Urothelium cell line (cell line): ENCODE results near the gene PPP1R12B.
"Not testable (repeated sequence)": the region's sequence is repeated elsewhere in the genome, so short reads cannot be mapped to it uniquely, and the experiment has no call there.

Source experiments
- DNase-seq: peaks from one replicate; pipeline ENCODE4 v3.0.0; 2011; ENCODE audit warnings: low spot score, mixed read lengths
- FAIRE-seq: peaks from 2 replicates; lab custom pipeline; 2011; peaks lifted over from hg19 to GRCh38; lab: Jason Lieb, UNC

The PPP1R12B gene

DNA sequence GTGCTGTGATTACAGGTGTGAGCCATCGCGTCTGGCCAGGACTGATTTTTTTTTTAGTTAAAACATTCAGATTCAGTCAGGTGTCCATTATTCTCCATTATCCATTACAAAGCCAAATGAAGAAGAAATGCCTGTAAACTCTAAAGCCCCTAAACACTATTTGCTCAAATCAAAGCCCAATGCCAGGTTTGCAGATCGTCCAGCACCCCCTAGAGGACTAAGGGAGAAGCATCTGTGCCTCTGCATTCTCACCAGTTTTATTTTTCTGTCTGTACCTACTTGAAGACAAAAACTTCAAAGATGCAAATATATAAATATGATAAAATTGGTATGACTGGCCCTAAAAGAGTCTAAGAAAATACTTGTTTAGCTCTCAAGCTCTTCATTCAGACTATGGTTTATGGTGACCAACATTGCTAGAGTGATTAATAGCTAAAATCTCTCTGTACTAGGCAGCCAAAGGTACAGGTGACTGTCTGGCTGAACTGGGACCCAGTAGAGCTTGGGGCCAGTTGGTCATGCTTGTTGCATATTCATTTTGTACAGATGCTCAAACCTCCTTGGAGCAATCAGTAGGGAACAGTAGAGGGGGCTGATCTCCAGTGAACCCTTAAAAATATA is 223.3 kb downstream of the PPP1R12B start:
- no peak for FAIRE-seq
- no peak for DNase-seq

DNA sequence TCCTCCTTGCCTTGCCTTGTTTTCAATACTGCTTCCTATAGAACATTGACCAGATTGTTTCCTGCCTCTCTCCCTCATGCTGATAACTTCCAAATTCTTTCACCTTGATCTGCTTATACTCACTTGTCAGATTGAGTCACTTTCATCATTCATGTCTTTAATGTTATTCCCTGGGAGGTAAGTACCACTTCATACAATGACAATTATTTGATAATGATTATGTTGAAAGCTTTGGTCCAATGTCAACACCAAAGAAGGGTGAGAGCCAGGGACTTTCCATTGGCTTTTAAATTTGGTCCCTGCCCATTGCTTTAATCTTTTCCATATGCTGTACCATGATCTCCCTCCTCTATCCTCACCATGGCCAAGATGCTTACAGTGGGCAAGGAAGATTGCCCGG is 224.4 kb downstream of the PPP1R12B start:
- FAIRE-seq, result no peak
- no peak for DNase-seq

DNA sequence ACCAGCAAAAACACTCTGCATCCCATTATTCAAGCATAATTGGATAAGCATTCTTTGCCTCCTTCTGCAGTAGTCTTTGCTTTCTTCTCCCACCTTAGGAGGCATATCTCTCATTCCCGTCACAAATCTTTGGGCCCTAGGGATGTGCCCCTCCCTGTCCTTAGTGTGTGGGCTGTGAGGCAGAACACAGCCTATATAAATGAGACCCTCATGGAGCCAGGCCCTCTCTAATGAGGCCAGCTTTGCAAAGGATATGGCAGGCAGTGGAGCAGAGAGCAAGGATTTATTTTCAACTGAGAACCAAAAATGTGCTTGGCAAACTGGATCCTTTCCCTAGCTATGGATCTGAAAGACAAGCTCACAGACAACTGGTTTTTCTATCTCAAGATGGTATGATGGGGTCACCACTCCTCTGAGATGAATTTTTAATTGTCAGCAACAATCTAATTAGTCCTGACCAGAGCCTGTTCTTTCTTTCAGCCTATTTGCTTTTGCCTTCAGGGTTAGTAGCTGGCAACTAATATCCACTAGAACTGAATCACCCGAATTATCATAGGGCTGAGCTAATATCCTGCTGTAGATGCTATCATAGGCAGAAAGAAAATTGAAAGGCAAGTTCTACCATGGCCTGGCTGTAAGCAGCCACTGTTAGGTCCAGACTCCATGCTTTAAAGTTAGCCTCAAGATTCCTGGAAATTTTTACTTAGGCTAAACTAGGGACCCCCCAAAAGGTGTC is 227.6 kb downstream of the PPP1R12B start:
- FAIRE-seq (no peak), DNase-seq (no peak)

DNA sequence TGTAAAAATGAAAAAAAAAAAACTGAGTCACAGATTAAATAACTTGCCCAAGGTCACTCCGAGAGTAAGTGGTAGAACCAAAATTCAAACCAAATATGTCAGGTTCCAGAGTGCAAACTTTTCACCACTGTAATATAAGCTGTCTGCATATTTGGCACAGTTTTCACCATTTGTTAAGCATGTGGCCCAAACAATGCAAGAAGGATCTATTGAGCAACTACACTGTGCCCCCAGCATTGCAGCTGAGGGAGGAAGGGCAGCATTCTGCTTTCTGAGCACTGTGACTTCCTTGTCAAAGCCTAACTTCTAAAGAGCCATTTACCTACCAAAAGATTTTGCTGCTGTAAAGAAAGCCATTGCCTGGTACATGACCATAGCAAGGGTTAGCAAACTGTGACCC is 228.3 kb downstream of the PPP1R12B start:
- DNase-seq (no peak), FAIRE-seq (no peak)

DNA sequence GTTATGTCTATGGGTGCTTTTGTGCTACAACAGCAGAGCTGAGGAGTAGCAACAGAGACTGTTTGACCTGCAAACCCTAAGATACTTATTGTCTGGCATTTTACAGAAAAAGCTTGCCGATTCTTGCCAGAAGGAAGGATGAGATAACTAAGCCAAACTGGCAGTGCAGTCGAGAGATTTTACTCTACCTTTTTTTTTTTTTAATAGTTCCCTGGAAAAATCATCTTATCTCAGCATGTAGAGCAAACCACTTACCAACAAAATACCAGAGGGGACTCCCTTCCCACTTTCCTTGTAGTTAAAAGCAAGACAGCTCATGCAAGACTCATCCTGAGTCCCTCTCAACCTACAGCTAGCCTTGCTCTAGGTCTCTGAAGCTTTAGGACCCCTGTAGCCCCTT is 228.9 kb downstream of the PPP1R12B start:
- no peak for FAIRE-seq
- DNase-seq, result no peak

DNA sequence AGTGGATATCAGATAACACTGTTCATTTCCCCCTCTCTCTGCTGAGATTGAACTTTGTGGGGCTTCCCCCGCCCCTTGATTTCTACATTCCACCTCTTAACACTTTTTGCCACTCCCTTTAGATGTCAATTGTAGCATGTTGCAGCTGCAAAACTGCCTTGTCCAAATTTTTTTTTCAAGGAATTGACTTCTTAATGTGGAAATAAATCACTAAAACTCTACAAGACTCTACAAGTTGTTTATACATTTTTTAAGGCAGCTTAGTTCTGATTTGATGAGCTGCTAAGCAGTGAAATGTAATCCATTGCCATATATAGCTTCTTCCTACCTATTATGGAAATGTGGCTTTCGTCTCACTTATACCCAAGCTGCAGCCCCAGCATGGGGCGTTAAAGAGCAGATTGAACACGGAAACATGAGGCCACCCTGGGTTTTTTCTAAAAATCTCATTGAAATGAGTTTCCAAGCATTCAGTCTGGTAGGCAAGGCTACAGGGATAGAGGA is 229.6 kb downstream of the PPP1R12B start:
- DNase-seq, result no peak

DNA sequence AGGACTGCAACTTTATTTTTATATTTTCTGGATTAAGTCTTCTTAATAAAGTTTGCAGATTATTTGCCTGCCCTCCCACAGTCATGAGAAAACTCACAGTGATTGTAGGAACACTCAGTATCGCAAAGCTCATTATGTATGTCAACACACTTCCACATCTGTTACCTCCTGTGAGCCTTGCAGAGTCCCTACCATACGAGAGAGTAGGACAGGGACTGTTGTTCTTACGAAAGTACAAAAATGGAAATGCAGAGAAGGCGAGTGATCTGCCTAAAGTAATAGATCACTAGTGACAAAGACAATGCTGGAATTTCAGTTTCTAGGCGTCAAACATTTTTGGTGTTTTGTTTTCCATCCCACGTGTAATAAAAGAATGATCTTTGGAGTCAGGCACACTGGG is 230.1 kb downstream of the PPP1R12B start:
- no peak for DNase-seq
- FAIRE-seq, result no peak

More for the DNA sequence above, 229.6 kb downstream of the PPP1R12B start:
- no peak for FAIRE-seq

DNA sequence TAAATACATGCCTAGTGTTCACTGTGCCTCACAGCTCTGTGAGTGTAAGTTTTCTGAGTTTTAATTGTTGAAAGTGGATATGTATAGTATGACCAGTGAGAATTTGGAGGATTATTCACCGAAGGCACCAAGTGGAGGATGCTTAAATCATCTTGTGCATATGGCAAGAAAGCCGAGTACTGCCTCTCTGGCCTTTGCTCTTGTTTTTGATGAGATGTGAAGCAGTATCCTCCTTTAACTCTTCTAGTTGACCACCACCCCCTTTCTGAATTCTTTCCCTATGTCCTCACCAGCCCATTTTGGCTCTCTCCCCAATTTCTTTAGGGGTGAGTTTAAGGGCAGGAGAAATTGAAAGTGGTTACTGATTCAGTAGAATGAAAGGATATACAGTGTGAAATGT is 231.3 kb downstream of the PPP1R12B start:
- DNase-seq (no peak), FAIRE-seq (no peak)

DNA sequence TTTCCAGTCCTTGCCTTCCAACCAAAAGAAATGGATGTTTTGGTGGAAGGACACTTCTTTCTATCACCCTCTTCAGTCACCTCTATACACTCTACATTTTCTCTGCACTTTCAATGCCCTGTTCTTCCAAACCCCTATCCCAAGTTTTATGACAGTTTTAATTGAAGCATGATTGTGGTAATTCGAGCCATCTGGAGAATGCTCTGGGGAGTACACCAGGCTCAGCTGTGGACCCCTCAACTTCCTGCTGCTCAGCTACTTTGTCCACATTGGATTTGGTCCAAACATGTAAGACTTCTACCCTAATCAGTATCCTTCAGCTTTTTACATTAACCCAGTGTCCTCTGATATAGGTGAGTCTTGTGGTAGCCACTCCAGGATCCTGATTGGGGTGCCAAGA is 232.1 kb downstream of the PPP1R12B start:
- FAIRE-seq (no peak), DNase-seq (no peak)

DNA sequence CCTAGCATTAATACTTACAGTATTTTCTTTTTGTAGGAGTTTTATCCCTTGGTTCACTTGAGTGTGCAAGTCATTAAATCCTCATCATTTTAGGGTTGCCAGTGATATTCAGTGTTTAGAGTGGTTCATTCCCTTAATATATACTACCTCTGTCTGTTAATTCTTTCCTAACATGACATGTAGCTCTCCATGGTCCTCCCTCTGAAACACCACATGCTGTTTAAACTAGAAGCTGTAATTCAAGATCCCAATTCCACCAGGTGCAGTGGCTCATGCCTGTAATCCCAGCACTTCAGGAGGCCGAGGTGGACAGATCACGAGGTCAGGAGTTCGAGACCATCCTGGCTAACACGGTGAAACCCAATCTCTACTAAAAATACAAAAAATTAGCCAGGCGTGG is 233.9 kb downstream of the PPP1R12B start:
- FAIRE-seq, DNase-seq: not testable (repeated sequence)

DNA sequence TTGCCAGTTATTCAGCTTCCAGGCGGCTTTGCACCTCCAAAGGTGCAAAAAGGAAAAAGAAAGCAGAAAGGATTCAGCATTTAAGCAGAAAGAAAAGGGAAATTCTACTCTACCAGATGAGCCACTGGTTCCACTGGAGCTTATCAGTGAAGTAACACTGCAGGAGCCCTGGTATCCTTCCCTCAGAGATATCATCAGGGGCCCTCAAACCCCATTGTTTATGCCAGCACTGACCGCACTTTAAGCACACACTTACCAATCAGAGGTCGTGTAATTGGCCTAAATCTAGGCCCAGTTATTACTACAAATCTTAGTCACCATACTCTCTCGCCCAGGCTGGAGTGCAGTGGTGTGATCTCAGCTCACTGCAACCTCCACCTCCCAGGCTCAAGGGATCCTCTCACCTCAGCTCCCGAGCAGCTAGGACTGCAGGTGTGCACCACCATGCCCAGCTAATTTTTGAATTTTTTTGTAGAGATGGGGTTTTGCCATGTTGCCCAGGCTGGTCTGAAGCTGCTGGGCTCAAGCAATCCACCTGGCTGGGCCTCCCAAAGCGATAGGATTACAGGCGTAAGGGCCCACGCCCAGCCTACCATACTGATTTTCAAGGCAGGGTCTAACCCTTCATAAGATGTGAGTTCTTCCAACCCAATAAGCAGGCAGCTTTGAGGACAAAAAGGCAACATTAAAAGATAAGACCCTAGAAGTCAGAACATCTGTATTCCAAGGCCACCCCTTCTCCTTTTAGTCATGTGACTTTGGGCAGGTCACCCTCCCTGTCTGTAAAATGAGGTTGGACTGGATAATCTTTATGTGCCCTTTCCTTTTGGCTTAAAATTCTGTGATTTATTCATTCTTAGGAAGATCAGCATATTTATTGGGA is 236.4 kb downstream of the PPP1R12B start:
- DNase-seq, result no peak
- FAIRE-seq, result no peak

DNA sequence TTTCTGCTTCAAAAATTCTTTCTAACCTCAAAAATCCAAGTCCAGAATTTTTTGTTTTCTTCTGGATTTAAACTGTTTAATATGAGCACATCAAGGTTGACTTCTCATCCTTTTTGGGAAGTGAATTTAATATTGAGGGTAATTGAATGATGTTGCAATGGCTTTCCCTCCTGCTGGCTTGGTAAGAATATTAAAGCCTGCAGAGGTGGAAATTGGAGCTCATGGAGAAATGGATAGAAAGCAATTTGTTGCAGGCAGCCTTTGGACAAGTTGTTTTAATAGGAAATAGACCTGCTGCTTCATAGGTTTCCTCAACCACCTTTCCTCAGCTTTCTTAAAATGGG is 237.1 kb downstream of the PPP1R12B start:
- FAIRE-seq, result no peak

DNA sequence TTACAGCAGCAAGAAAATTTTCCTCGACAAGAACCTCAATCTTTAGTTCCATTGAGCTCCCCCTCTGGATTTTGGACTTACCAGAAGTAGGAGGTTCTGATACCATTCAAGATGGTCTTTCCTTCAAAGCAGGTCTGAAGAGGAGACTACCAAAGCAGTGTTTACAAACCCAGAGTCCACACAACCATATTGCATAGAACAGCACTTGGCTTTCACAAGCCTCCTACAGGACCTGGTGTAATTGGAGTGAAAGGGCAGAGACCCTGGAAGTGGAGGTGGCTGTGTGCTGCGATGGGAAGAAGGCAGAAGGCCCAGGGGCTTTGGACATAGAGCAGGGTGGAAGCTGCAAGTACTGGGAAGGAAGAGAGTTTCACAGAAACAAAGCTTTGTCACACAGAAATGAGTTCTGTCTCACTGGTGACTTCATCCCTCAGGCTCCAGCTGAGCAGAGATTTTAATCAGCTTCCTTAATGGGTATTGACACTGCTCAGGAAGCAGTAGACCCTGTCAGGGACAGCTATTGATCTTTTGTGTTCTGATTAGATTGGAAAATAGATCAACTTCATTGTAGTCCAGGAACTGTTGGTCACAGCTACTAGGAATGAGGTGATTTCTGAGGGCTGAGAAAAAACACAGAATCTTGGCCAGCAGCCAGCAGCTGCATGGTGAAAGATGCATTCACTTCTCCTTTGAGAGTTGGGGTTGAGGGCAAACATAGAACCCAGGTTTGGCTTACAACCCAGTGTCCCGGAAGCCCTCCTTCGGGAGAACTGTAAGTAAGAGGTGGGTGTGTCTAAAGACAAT is 237.7 kb downstream of the PPP1R12B start:
- DNase-seq (no peak), FAIRE-seq (no peak)

More for the DNA sequence above, 237.1 kb downstream of the PPP1R12B start:
- no peak for DNase-seq

DNA sequence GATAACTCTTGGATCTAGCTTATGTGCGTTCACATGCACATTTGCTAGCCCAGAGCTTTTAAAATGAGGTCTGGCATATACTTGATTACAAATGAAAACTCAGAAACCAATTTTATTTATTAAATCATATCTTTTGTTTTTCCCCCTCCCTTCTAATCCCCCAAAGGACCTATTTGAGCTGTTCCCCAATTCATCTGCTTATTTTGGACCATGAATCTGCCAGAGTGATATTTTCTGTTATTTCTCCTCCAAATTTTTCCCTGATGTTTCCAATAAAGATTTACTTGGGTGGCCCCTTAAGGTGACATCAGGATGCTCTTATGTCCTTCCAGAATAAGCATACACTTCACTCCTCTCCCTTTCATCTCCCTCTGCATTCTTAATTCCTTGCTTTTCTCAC is 238.4 kb downstream of the PPP1R12B start:
- FAIRE-seq, result no peak
- no peak for DNase-seq

DNA sequence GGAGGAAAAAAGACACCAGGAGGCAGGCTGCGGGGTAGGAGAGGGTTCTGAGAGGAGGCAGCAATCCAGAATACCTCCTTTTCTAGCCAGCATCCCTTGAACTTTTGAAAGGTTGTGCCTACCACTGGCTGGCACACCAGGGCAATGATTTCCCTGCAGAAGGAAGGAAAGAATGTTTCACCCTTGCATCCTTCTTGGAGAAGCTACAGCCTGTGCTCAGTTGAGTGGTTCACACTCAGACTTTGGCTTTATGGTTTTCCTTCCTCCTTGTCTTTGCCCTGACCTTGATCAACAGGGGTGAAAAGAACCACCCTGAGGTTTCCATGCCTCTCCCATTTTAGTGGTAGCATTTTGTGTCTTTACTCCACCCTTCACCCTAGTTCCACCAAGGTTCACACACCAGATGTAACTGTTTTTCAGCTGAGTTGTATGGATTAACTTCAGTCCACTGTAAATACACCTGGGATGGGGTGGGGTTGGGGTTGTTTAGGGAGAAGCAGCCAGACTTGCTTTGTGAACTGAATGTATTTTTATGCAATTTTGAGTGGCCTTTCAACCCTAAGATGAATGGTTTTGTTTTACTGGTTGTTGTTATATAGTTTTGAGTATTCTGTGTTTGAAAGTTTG is 239.5 kb downstream of the PPP1R12B start:
- FAIRE-seq, result no peak
- DNase-seq, result no peak

DNA sequence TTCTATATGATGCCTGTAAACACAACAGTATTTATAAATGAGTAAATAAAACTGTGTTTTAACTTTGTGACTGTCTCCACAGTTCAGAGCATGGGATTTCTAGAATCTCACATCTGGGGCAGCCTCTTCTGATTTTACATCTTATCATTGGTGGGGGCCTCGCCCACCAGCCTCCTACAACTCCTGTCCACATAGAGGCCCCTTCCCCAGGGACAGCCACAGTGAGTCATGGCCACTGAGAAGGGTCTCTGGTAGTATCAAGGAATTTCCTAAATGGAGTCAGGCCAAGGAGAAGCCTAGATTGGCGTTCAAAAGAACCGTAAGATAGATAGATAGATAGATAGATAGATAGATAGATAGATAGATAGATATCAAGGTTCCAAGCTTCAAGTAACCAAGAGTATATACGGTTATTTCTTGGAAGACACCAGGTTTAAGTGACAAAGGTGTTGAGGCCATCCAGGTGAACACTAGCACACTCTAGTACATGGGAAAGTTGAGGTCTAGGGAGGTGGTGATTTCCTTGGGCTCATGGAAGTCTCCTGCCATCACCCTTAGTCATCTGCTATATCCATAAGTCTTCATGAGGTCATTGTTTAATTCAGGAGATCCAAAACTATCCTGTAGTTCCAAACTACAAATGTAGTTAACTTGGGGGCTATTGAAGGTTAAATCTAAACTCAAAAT is 240.1 kb downstream of the PPP1R12B start:
- no peak for DNase-seq
- no peak for FAIRE-seq

DNA sequence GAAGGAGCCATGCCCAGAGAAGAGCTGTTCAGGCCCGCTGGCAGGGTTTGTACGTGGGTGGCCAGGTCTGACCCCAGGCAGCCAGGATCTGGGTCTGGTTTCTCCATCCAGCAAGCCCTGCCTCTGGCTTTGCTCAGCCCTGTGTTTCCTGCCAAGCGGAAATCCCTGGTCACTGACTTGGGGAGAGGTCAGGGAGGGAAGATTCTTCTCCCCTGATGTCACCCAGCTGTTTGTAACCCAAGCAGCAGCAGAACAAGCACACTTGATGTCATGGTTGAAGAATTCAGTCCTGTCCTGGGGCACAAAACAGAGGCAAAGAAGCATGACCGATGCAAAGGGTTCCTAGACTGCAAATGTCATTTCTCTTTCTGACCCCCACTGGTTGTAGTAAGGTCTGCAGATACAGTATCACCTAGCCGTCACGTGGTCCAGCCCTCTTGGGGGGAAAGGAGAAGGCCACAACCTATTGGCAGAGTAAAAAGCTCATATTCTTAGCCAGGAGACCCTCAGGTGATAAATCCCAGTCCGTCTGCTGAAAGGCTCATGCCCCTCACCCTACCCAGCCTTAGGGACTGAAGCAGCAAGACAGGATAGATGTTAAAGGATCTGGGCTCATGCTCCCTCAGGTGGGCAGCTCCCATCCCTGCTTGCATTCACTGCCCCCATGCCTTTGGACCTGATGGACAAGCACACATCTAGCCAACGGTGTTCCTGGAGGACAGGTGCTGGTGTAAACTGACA is 240.9 kb downstream of the PPP1R12B start:
- DNase-seq, result peak; percentile 93
- peak; percentile 58 for FAIRE-seq

DNA sequence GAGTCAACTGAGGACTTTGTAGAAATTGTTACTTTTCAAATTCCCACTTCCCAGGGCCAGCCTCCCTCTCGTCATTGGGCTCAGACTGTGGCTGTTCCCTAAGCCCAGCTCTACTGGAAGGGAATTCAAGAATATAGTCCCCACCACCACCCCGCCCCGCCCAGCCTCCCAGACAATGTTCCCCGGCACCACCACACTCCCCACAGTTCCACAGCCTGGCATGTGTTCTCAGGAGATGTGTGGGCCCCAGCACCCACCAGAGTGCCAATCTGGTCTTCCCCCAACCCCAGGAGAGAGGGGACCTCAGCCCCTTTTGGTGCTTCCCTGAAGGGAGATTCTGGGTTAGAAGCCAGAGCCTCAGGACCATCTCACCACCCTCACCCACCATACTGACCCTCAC is 241.6 kb downstream of the PPP1R12B start:
- DNase-seq (no peak), FAIRE-seq (no peak)

DNA sequence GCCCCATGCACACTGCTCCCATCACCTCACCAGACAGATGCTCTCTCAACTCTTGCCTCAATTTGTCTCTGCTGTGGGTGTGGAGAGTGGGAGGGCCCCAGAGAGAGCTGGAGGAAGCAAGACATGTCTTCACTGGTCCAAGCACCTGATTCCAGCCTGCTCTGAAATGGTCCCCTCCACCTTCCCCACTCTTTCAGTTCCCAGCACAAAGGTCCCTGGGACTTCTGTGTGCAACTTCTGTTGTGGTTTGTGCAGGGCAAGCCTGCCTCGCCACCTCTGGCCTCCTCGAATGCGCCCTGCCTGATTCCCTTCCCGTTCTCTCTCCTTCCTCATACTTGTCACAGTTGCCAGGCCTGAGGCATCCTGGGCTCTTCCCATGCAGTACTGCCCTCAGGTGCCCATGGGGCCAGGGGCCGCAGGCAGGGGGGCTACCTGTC is 242.5 kb downstream of the PPP1R12B start:
- DNase-seq (no peak), FAIRE-seq (no peak)
